ENCODE measurements around the gene NFE2L2. TPM values are rescaled to one million over a fixed set of nuclear protein-coding genes. Genes with fewer than 3 reads are reported as not detected.
"Not testable (repeated sequence)": the region's sequence is repeated elsewhere in the genome, so short reads cannot be mapped to it uniquely, and the experiment has no call there.

Gene NFE2L2
- total RNA-seq, 1 donor from 2014 or later = 100 TPM

DNA sequence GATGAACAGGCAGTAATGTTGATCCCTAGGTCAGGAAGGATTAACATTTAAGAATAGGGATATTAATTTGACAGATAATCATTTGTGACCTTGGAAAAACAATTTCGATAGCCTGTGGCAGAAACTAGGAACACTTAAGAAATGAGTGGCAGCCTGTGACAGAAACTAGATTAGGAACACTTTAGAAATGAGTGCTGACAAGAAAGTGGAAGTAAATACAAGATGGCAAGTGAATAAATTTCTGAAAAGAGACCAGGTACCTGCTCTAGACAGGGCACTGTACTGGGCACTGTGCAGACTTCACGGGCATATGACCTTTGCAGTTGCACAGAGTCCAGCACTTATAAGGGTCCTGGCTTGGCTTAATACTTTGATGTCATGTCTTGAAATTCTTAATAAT lies 57.4 kb downstream of the NFE2L2 start:
- H3K27ac Mint-ChIP-seq (ENCODE audit: unreplicated experiment) = no peak overlapping the region
- peaks cover 13% of the 10 kb centered on the region for H3K4me1 Mint-ChIP-seq (ENCODE audit: unreplicated experiment)
- DNase-seq (ENCODE audit: extremely low spot score, unreplicated experiment) = no peak
- H3K27me3 Mint-ChIP-seq (ENCODE audit: unreplicated experiment) = no peaks in the 10 kb centered on the region
- TF ChIP-seq, protein P1, sequence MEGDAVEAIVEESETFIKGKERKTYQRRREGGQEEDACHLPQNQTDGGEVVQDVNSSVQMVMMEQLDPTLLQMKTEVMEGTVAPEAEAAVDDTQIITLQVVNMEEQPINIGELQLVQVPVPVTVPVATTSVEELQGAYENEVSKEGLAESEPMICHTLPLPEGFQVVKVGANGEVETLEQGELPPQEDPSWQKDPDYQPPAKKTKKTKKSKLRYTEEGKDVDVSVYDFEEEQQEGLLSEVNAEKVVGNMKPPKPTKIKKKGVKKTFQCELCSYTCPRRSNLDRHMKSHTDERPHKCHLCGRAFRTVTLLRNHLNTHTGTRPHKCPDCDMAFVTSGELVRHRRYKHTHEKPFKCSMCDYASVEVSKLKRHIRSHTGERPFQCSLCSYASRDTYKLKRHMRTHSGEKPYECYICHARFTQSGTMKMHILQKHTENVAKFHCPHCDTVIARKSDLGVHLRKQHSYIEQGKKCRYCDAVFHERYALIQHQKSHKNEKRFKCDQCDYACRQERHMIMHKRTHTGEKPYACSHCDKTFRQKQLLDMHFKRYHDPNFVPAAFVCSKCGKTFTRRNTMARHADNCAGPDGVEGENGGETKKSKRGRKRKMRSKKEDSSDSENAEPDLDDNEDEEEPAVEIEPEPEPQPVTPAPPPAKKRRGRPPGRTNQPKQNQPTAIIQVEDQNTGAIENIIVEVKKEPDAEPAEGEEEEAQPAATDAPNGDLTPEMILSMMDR (IDR thresholded peaks at IDR 0.05) = no peak
- no peak overlapping the region for H3K4me3 Mint-ChIP-seq (ENCODE audit: unreplicated experiment)
- H3K9me3 Mint-ChIP-seq (ENCODE audit: unreplicated experiment) = no peaks in the 10 kb centered on the region
- H3K36me3 Mint-ChIP-seq (ENCODE audit: unreplicated experiment) = no peaks in the 10 kb centered on the region

DNA sequence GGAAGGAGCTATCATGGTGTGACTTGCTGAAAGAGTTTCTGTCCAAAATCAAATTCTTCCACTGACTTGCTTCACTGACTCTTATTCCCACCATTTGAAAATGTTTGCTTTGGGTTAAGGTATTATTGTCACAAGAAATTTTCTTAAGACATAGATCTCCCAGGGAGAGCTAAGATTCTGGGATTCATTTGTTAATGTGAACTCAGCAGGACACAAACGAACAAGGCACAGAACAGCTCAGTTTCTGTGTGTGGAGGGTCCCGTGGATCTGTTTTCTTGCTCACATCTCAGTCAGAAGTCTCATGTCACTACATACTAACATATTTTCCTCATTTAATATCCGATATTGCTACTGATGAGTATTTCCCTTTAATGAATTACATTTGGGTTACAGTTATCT lies 60.1 kb downstream of the NFE2L2 start:
- H3K4me3 Mint-ChIP-seq (ENCODE audit: unreplicated experiment) = no peak overlapping the region
- no peak overlapping the region for H3K27ac Mint-ChIP-seq (ENCODE audit: unreplicated experiment)
- no peak for DNase-seq (ENCODE audit: extremely low spot score, unreplicated experiment)
- no peaks in the 10 kb centered on the region for H3K27me3 Mint-ChIP-seq (ENCODE audit: unreplicated experiment)
- TF ChIP-seq, protein P1 (IDR thresholded peaks at IDR 0.05) = no peak
- no peaks in the 10 kb centered on the region for H3K36me3 Mint-ChIP-seq (ENCODE audit: unreplicated experiment)
- H3K4me1 Mint-ChIP-seq (ENCODE audit: unreplicated experiment) = peaks cover 6% of the 10 kb centered on the region
- no peaks in the 10 kb centered on the region for H3K9me3 Mint-ChIP-seq (ENCODE audit: unreplicated experiment)

DNA sequence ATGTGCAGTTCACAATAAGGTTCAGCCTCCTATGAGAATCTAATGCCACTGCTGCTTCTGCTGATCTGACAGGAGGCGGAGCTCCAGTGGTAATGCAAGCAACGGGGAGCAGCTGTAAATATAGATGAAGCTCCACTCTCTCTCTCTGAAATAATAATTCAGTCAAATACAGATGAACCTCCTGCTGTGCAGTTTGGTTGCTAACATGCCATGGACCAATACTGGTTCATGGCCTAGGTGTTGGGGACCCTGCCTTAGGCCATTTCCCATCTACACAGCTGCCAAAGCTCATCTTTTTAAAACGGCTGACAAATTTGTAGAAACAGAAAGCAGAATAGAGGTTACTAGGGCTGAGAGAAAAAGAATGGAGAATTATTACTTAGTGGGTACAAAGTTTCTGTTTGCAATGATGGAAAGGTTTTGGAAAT lies 62.6 kb downstream of the NFE2L2 start:
- no peak for DNase-seq (ENCODE audit: extremely low spot score, unreplicated experiment)
- Mint-ChIP-seq H3K9me3 (ENCODE audit: unreplicated experiment) (no peaks in the 10 kb centered on the region), H3K27ac (ENCODE audit: unreplicated experiment) (peak overlapping the region; percentile 88), H3K36me3 (ENCODE audit: unreplicated experiment) (no peaks in the 10 kb centered on the region), H3K4me3 (ENCODE audit: unreplicated experiment) (peak overlapping the region; percentile 59), H3K27me3 (ENCODE audit: unreplicated experiment) (no peaks in the 10 kb centered on the region), H3K4me1 (ENCODE audit: unreplicated experiment) (peaks cover 6% of the 10 kb centered on the region)
- TF ChIP-seq, protein P1 (IDR thresholded peaks at IDR 0.05) = no peak

DNA sequence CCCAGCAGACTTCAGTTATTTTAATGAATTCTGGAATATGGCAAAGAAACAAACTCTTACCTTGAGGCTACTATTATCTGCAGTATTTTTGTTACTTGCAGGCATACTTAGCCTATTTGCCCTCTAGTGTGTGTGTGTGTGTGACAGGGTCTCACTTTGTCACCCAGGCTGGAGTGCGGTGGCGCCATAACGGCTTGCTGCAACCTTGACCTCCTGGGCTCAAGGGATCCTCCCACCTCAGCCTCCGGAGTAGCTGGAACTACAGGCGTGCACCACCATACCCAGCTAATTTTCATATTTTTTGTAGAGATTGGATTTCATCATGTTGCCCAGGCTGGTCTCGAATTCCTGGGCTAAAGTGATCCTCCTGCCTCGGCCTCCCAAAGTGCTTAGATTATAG lies 64.1 kb downstream of the NFE2L2 start:
- not testable (repeated sequence) for H3K4me1 Mint-ChIP-seq (ENCODE audit: unreplicated experiment); H3K4me3 Mint-ChIP-seq (ENCODE audit: unreplicated experiment); H3K9me3 Mint-ChIP-seq (ENCODE audit: unreplicated experiment); H3K27ac Mint-ChIP-seq (ENCODE audit: unreplicated experiment); H3K27me3 Mint-ChIP-seq (ENCODE audit: unreplicated experiment); DNase-seq (ENCODE audit: extremely low spot score, unreplicated experiment); H3K36me3 Mint-ChIP-seq (ENCODE audit: unreplicated experiment)

DNA sequence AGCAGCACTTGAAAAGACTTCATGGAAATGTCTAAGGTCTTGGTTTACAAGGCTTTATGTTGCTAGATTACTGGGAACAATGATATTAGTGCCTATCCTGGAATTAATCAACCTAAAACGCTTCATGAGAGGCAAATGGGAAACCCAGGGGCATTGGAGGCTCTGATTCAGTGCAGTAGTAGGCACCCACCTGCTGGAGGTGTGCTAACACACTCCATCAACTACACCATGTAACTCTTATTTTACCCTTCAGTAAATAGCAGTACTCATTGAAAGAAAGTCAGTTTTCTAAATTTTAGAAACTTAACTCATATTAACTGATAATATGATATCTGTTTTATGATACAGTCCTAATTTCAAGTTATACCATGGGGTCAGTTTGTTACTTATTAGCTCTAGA lies 69.3 kb downstream of the NFE2L2 start:
- no peaks in the 10 kb centered on the region for H3K36me3 Mint-ChIP-seq (ENCODE audit: unreplicated experiment)
- DNase-seq (ENCODE audit: extremely low spot score, unreplicated experiment) = no peak
- H3K9me3 Mint-ChIP-seq (ENCODE audit: unreplicated experiment) = no peaks in the 10 kb centered on the region
- no peaks in the 10 kb centered on the region for H3K4me1 Mint-ChIP-seq (ENCODE audit: unreplicated experiment)
- no peaks in the 10 kb centered on the region for H3K27me3 Mint-ChIP-seq (ENCODE audit: unreplicated experiment)
- H3K27ac Mint-ChIP-seq (ENCODE audit: unreplicated experiment) = no peak overlapping the region
- TF ChIP-seq, protein P1 (IDR thresholded peaks at IDR 0.05) = no peak
- no peak overlapping the region for H3K4me3 Mint-ChIP-seq (ENCODE audit: unreplicated experiment)

DNA sequence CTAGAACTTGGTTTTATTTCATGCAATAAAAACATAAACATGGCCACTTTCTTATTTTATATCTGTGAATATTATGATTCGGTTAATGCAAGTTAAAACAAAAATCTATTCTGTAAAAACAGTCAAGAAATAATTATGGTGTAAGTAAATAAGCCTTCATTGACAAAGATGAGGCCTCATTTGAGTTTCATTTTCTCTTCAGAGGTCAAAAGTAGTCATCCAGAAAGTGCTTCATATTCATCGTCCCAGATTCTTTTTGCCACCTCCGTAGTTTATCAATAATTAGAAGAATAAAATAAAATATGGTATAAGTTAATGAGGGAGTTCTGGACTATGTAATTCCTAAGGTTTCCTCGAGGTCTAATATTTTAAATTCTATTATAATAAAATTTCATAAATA lies 71.3 kb downstream of the NFE2L2 start:
- no peaks in the 10 kb centered on the region for H3K4me1 Mint-ChIP-seq (ENCODE audit: unreplicated experiment)
- H3K9me3 Mint-ChIP-seq (ENCODE audit: unreplicated experiment) = no peaks in the 10 kb centered on the region
- no peak overlapping the region for H3K4me3 Mint-ChIP-seq (ENCODE audit: unreplicated experiment)
- H3K27me3 Mint-ChIP-seq (ENCODE audit: unreplicated experiment) = no peaks in the 10 kb centered on the region
- TF ChIP-seq, protein P1 (IDR thresholded peaks at IDR 0.05) = no peak
- H3K36me3 Mint-ChIP-seq (ENCODE audit: unreplicated experiment) = no peaks in the 10 kb centered on the region
- no peak for DNase-seq (ENCODE audit: extremely low spot score, unreplicated experiment)
- no peak overlapping the region for H3K27ac Mint-ChIP-seq (ENCODE audit: unreplicated experiment)
